OCI-LY3 (cell line): Measurements from ENCODE around the gene ISYNA1.

Experiments
- H2AFZ ChIP-seq: fragments of 200-600, 300-600 bp; shearing (Covaris generic); 2 replicates; pipeline ENCODE4 v1.6.0; 2014; ENCODE audit warnings: antibody characterized with exemption, low read depth, low read length
- H3K27ac ChIP-seq: fragments of 200-600, 300-600 bp; sonication (generic); 2 replicates; pipeline ENCODE4 v1.5.1; 2014; ENCODE audit warnings: mild to moderate bottlenecking, low read length, moderate library complexity, mixed read lengths
- H3K27me3 ChIP-seq: fragments of 200-600, 300-600 bp; sonication (generic); 2 replicates; pipeline ENCODE4 v1.6.1; 2014; ENCODE audit warnings: low read depth, low read length, mixed read lengths
- H3K36me3 ChIP-seq: fragments of 200-600, 300-600 bp; sonication (generic); replicated peaks from 2 replicates; pipeline ENCODE3; 2014; ENCODE audit warnings: low read depth, low read length, mixed read lengths
- H3K4me1 ChIP-seq: fragments of 300-600, 200-600 bp; sonication (generic); 2 replicates; pipeline ENCODE4 v1.6.1; 2014; ENCODE audit warnings: low read length, mixed read lengths
- H3K4me2 ChIP-seq: fragments of 200-600, 300-600 bp; sonication (generic); 2 replicates; pipeline ENCODE4 v1.6.1; 2014; ENCODE audit warnings: low read length, mixed read lengths
- H3K4me3 ChIP-seq: fragments of 300-600, 200-600 bp; sonication (generic); 2 replicates; pipeline ENCODE4 v1.5.1; 2014; ENCODE audit warnings: antibody characterized with exemption, mild to moderate bottlenecking, low read length, moderate library complexity
- H3K79me2 ChIP-seq: fragments of 300-600, 200-600 bp; shearing (Covaris generic); 2 replicates; pipeline ENCODE4 v1.6.1; 2014; ENCODE audit warnings: mild to moderate bottlenecking, low read length, mixed read lengths
- H3K9ac ChIP-seq: fragments of 300-600, 200-600 bp; shearing (Covaris generic); 2 replicates; pipeline ENCODE4 v1.6.0; 2014; ENCODE audit warnings: mild to moderate bottlenecking, low read length, moderate library complexity
- H3K9me3 ChIP-seq: fragments of 200-600, 300-600 bp; shearing (Covaris generic); 2 replicates; pipeline ENCODE4 v1.6.1; 2014; ENCODE audit warnings: low read length, mixed read lengths; ENCODE audit not compliant: insufficient read depth
- H4K20me1 ChIP-seq: fragments of 200-600, 300-600 bp; sonication (generic); 2 replicates; pipeline ENCODE4 v1.6.1; 2016; ENCODE audit warnings: low read length, mixed read lengths; ENCODE audit not compliant: insufficient read depth
- CTCF ChIP-seq: fragments of 200-600, 300-600 bp; sonication (generic); IDR thresholded peaks from 2 replicates; pipeline ENCODE4 v1.5.1; 2014; ENCODE audit warnings: antibody characterized with exemption, low read length, low read depth
- EZH2phosphoT487 ChIP-seq: fragments of 200-600 bp; shearing (Covaris generic); IDR thresholded peaks from 2 replicates; pipeline ENCODE4 v1.6.1; 2018; ENCODE audit warnings: antibody characterized with exemption, mixed run types, low read depth

ISYNA1 gene

GRCh38 chr19:18434411-18435175 is 3.3 kb downstream of the ISYNA1 start:
- Histone ChIP-seq H3K9me3 (no peaks in the 10 kb centered on the region), H3K4me1 (peaks cover 32% of the 10 kb centered on the region), H3K36me3 (peaks cover 11% of the 10 kb centered on the region), H3K9ac (peak overlapping the region; percentile 49), H2AFZ (no peak overlapping the region), H4K20me1 (0 out of 2 replicates have a peak, but pooled peaks cover 8% of the 10 kb centered on the region), H3K4me2 (peak overlapping the region; percentile 73), H3K27me3 (no peaks in the 10 kb centered on the region), H3K27ac (peak overlapping the region; percentile 21; the same call in 1 of the 2 replicates), H3K79me2 (peaks cover 2% of the 10 kb centered on the region; the same call in 1 of the 2 replicates), H3K4me3 (peak overlapping the region; percentile 77)
- TF ChIP-seq CTCF: no peak
- TF ChIP-seq EZH2phosphoT487: no peak

- Histone ChIP-seq H3K4me3 (peak overlapping the region; percentile 77), H3K36me3 (peaks cover 11% of the 10 kb centered on the region), H3K79me2 (peaks cover 2% of the 10 kb centered on the region; the same call in 1 of the 2 replicates), H3K27ac (peak overlapping the region; percentile 21), H4K20me1 (0 out of 2 replicates have a peak, but pooled peaks cover 3% of the 10 kb centered on the region), H3K27me3 (no peaks in the 10 kb centered on the region), H2AFZ (no peak overlapping the region), H3K9ac (peak overlapping the region; percentile 49), H3K4me1 (peaks cover 32% of the 10 kb centered on the region), H3K4me2 (peak overlapping the region; percentile 73), H3K9me3 (no peaks in the 10 kb centered on the region)
- TF ChIP-seq EZH2phosphoT487: no peak
These were observed 4.1 kb downstream of the ISYNA1 start for GRCh38 chr19:18433735-18434398.

GRCh38 chr19:18433015-18433691 is 4.8 kb downstream of the ISYNA1 start:
- H3K4me2 ChIP-seq: peak overlapping the region; percentile 97
- no peaks in the 10 kb centered on the region for H3K9me3 ChIP-seq
- H3K27me3 ChIP-seq: no peaks in the 10 kb centered on the region
- peak overlapping the region; percentile 80 for H3K9ac ChIP-seq
- peaks cover 9% of the 10 kb centered on the region; the same call in 1 of the 2 replicates for H4K20me1 ChIP-seq
- TF ChIP-seq EZH2phosphoT487: no peak
- no peak for TF ChIP-seq CTCF
- peak overlapping the region; percentile 66 for H3K27ac ChIP-seq
- H3K4me3 ChIP-seq: peak overlapping the region; percentile 77
- H2AFZ ChIP-seq: no peak overlapping the region; the same call in 1 of the 2 replicates
- H3K36me3 ChIP-seq: peaks cover 11% of the 10 kb centered on the region
- peaks cover 32% of the 10 kb centered on the region for H3K4me1 ChIP-seq
- peaks cover 2% of the 10 kb centered on the region; the same call in 1 of the 2 replicates for H3K79me2 ChIP-seq

- H3K4me1 ChIP-seq: peaks cover 32% of the 10 kb centered on the region
- peak overlapping the region; percentile 97 for H3K4me2 ChIP-seq
- TF ChIP-seq EZH2phosphoT487: no peak
- no peak for TF ChIP-seq CTCF
- peaks cover 11% of the 10 kb centered on the region; the same call in 1 of the 2 replicates for H4K20me1 ChIP-seq
- peaks cover 11% of the 10 kb centered on the region for H3K36me3 ChIP-seq
- H3K79me2 ChIP-seq: peaks cover 2% of the 10 kb centered on the region; the same call in 1 of the 2 replicates
- H3K27ac ChIP-seq: peak overlapping the region; percentile 66
- H2AFZ ChIP-seq: no peak overlapping the region; the same call in 1 of the 2 replicates
- H3K9ac ChIP-seq: peak overlapping the region; percentile 80
- H3K4me3 ChIP-seq: peak overlapping the region; percentile 77
- no peaks in the 10 kb centered on the region for H3K27me3 ChIP-seq
- no peaks in the 10 kb centered on the region for H3K9me3 ChIP-seq
These were observed 5.5 kb downstream of the ISYNA1 start for GRCh38 chr19:18432275-18433014.
